Upper lobe of left lung (tissue), 6 donors: ENCODE results near the gene ABCC4. TPM values are rescaled to one million over a fixed set of nuclear protein-coding genes. Genes with fewer than 3 reads are reported as not detected.

ENCODE experiments used
- ATAC-seq, 2 donors: fragments of 200-7000 bp; cut with Tn5 transposase; one replicate each; pipeline ENCODE4 v1.9.1; 2022; ENCODE audit warnings: mild to moderate bottlenecking in 2 of 2, moderate library complexity in 2 of 2; ENCODE audit not compliant: low FRiP score in 2 of 2
- DNase-seq, 2 donors: peaks; one replicate each; pipeline ENCODE4 v3.0.0-alpha.2; 2019 to 2020
- H3K27ac ChIP-seq, 4 donors: fragments of 200-600 bp; sonication (generic); one replicate each; pipeline ENCODE4 v1.5.1; 2016 to 2019
- H3K27me3 ChIP-seq, 4 donors: fragments of 200-600 bp; sonication (generic); one replicate each; pipeline ENCODE4 v1.5.1; 2017 to 2019
- H3K36me3 ChIP-seq, 4 donors: fragments of 200-600 bp; sonication (generic); one replicate each; pipeline ENCODE4 v1.5.1; 2016 to 2019
- H3K4me1 ChIP-seq, 4 donors: fragments of 200-600 bp; sonication (generic); one replicate each; pipeline ENCODE4 v1.5.1; 2018 to 2019
- H3K4me3 ChIP-seq, 4 donors: fragments of 200-600 bp; sonication (generic); one replicate each; pipeline ENCODE4 v1.5.1; 2017 to 2019; ENCODE audit warnings: mild to moderate bottlenecking in 2 of 4, moderate library complexity in 1 of 4
- H3K9me3 ChIP-seq, 4 donors: fragments of 200-600 bp; sonication (generic); one replicate each; pipeline ENCODE4 v1.5.1; 2018 to 2019
- EP300 ChIP-seq, 4 donors: sonication (generic); formaldehyde crosslinking; IDR thresholded peaks; one replicate each; pipeline ENCODE4 v1.5.1; 2017; ENCODE audit warnings: antibody characterized with exemption in 4 of 4, control low read depth in 2 of 4
- POLR2A ChIP-seq, 4 donors: fragments of 450-650 bp; IDR thresholded peaks; one replicate each; pipeline ENCODE4 v1.5.1; 2016 to 2017; ENCODE audit warnings: antibody characterized with exemption in 4 of 4, mild to moderate bottlenecking in 2 of 4
- POLR2AphosphoS5 ChIP-seq, 2 donors: sonication (generic); formaldehyde crosslinking; IDR thresholded peaks; one replicate each; pipeline ENCODE4 v1.5.1; 2017; ENCODE audit warnings: antibody characterized with exemption in 2 of 2
- WGBS, 2 donors: methylation state at CpG; one replicate each; pipeline ENCODE4 v1.1.5; 2017 to 2018; 5-methylcytosine and 5-hydroxymethylcytosine counted together
- total RNA-seq, 6 donors: library from RNA; depleted of rRNA in 4 of 6; stranded (reverse); fragments of >200 nt in 4 of 6; gene quantifications; one replicate each; pipeline versions ENCODE4 v1.1.0 to v1.2.1, GENCODE V29; 2016 to 2021
- TF ChIP-seq, protein P1 (sequence below), 6 experiments: fragments of 450-650 bp in 4 of 6; fragments of 200-600 bp in 2 of 6; sonication (generic) in 2 of 6; IDR thresholded peaks; one replicate each; pipeline ENCODE4 v1.5.1; 2016 to 2019; ENCODE audit warnings: antibody characterized with exemption in 6 of 6
- donor health status: DM: no; HTN: no; CAD: no; lungs with moderate emphysema.
- donor health status: DM: no; HTN: yes; CAD: no; lungs with severe emphysema.

ABCC4 gene
- total RNA-seq, 6 donors from 2014 or later, result 17.0 to 78.6 (median 31.9) TPM

DNA sequence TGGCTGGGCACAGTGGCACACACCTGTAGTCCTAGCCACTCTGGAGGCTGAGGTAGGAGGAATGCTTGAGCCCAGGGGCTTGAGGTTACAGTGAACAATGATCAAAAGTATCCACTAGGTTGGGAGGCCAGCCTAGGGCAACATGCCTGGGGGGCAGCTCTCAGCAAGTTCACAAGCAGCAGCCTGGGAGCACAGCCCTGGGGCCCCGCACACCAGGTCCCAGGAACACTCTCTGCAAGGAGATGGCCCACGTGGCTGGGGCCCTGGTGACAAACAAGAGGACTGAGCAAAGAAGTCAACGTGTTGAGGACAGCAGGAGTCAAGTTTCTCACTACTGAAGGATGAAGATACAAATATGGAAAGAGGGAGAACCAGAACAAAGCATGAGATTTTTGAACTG, 39.3 kb downstream of the ABCC4 start:
- H3K4me3 ChIP-seq, result no peak overlapping the region
- peaks cover 0 to 5% (median 2%) of the 10 kb centered on the region in 4 donors for H3K36me3 ChIP-seq
- no peaks in the 10 kb centered on the region for H3K9me3 ChIP-seq
- ATAC-seq (peak in 1 of 2 donors; percentile 28), DNase-seq (no peak)
- H3K4me1 ChIP-seq, result no peaks in the 10 kb centered on the region
- WGBS, 2 donors, result 80 to 90% methylated on average over 3 of the region's 3 CpGs
- H3K27me3 ChIP-seq, result no peaks in the 10 kb centered on the region
- H3K27ac ChIP-seq, result no peak overlapping the region
- TF ChIP-seq POLR2A (IDR thresholded peaks at IDR 0.05) (no peak), EP300 (IDR thresholded peaks at IDR 0.05) (no peak), POLR2AphosphoS5 (IDR thresholded peaks at IDR 0.05) (no peak)
- TF ChIP-seq, protein P1, sequence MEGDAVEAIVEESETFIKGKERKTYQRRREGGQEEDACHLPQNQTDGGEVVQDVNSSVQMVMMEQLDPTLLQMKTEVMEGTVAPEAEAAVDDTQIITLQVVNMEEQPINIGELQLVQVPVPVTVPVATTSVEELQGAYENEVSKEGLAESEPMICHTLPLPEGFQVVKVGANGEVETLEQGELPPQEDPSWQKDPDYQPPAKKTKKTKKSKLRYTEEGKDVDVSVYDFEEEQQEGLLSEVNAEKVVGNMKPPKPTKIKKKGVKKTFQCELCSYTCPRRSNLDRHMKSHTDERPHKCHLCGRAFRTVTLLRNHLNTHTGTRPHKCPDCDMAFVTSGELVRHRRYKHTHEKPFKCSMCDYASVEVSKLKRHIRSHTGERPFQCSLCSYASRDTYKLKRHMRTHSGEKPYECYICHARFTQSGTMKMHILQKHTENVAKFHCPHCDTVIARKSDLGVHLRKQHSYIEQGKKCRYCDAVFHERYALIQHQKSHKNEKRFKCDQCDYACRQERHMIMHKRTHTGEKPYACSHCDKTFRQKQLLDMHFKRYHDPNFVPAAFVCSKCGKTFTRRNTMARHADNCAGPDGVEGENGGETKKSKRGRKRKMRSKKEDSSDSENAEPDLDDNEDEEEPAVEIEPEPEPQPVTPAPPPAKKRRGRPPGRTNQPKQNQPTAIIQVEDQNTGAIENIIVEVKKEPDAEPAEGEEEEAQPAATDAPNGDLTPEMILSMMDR (IDR thresholded peaks at IDR 0.05), result no peak

DNA sequence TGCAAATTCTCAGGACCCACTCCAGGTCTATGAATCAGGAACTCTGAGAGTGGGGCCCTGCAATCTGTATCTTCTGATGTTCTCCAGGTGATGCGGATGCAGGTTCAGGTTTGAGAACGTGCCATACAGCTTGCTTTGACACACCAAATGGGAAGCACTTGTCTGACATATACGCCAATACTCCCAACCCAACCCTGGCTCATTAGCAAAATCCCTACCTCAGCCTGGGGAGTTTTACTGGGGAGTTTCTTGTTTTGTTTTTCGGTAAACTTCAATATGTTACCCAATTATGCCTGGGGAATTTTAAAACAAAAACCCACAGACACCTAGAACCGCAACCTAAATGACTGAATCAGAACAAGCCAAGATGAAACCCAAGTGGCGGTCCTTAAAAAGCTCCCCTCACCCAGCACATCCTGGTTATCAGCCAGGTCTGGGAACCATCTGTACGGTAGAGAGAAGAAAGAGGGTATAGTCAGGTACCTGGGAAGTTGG, 41.2 kb downstream of the ABCC4 start:
- no peak for TF ChIP-seq EP300 (IDR thresholded peaks at IDR 0.05)
- TF ChIP-seq, protein P1 (IDR thresholded peaks at IDR 0.05), result no peak
- TF ChIP-seq POLR2AphosphoS5 (IDR thresholded peaks at IDR 0.05), result no peak
- no peak for TF ChIP-seq POLR2A (IDR thresholded peaks at IDR 0.05)
- H3K4me3 ChIP-seq, result no peak overlapping the region
- no peaks in the 10 kb centered on the region for H3K9me3 ChIP-seq
- no peaks in the 10 kb centered on the region for H3K4me1 ChIP-seq
- WGBS, 2 donors, result 84 to 94% methylated on average over 7 of the region's 7 CpGs
- no peaks in the 10 kb centered on the region for H3K36me3 ChIP-seq
- DNase-seq, result no peak
- H3K27me3 ChIP-seq, result no peaks in the 10 kb centered on the region
- no peak for ATAC-seq
- H3K27ac ChIP-seq, result no peak overlapping the region

DNA sequence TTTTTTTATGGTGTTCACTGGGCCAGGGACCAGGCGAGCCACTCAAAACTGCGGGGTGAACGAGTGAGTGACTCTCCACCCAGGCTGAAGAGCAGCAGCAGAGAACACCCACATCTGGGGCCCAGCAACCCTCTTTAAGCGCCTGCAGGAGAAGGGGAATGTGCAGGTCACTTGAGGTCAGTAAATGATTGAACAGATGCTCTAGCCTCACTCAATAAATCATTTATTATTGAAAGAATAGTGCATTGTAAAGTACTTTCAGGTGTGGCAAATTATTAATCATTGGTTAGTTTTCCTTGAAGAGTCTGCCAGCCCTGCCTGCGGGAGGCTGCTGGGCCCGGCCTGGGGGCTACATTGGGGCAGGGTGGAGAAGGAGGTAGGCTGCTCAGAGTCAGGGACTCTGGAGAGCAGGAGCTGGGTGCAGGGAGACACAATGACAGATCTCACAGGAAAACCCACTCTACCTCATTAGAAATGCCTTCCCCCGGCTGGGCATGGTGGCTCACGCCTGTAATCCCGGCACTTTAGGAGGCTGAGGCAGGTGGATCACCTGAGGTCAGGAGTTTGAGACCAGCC, 42.5 kb downstream of the ABCC4 start:
- TF ChIP-seq, protein P1 (IDR thresholded peaks at IDR 0.05), result no peak
- Histone ChIP-seq H3K36me3 (no peaks in the 10 kb centered on the region), H3K4me3 (no peak overlapping the region), H3K9me3 (no peaks in the 10 kb centered on the region), H3K27ac (no peak overlapping the region), H3K4me1 (no peaks in the 10 kb centered on the region), H3K27me3 (no peaks in the 10 kb centered on the region)
- WGBS, 2 donors, result 88% methylated on average over 9 of the region's 9 CpGs
- ATAC-seq (no peak), DNase-seq (no peak)

DNA sequence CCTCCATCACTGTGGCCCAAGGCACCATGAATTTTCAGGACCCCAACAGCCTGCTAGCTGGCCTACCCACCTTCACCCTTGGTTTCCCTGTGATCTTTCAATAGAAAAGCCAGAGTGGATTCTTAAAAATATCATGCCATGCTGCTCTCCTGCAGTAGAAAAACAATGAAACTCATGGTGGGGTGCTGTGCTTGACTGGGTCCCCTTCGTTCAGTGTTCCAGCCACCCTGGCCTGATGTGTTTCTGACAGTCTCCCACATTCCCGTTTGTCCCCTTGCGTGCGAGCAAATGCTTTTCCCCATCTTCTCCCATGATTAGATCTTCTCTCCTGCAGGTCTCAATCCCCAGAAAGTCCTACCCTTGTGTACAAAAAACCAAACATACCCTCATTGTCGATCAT, 43.2 kb downstream of the ABCC4 start:
- WGBS, 2 donors, result 95% methylated on average over 4 to 5 of the region's 5 CpGs
- DNase-seq (no peak), ATAC-seq (no peak)
- Histone ChIP-seq H3K27me3 (no peaks in the 10 kb centered on the region), H3K9me3 (no peaks in the 10 kb centered on the region), H3K36me3 (no peaks in the 10 kb centered on the region), H3K4me3 (no peak overlapping the region), H3K4me1 (no peaks in the 10 kb centered on the region), H3K27ac (no peak overlapping the region)
- no peak for TF ChIP-seq EP300 (IDR thresholded peaks at IDR 0.05)
- no peak for TF ChIP-seq POLR2A (IDR thresholded peaks at IDR 0.05)
- TF ChIP-seq, protein P1 (IDR thresholded peaks at IDR 0.05), result no peak
- no peak for TF ChIP-seq POLR2AphosphoS5 (IDR thresholded peaks at IDR 0.05)

DNA sequence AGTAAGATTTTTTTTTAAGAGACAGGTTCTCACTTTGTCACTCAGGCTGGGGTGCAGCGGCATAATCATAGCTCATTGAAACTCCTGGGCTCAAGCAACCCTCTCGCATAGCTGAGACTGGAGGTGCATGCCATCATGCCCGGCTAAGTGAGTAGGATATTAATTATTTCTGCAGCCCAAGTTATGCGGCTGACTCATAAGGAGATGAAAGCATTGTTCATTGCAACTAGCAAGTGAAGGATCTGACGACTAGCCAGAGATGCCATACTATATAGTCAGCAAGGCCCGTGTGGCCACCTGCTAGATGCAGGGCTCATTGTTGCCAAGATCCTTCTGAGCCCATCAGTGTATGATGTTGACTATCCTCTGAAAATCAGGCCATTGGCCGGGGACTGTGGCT, 45.2 kb downstream of the ABCC4 start:
- Histone ChIP-seq H3K36me3 (no peaks in the 10 kb centered on the region), H3K9me3 (no peaks in the 10 kb centered on the region), H3K27ac (no peak overlapping the region), H3K27me3 (no peaks in the 10 kb centered on the region), H3K4me3 (no peak overlapping the region), H3K4me1 (no peaks in the 10 kb centered on the region)
- WGBS, 2 donors, result 87 to 91% methylated on average over 7 of the region's 7 CpGs
- peak in 1 of 2 donors; percentile 37 for ATAC-seq
- no peak for DNase-seq
- TF ChIP-seq POLR2AphosphoS5 (IDR thresholded peaks at IDR 0.05), result no peak
- TF ChIP-seq POLR2A (IDR thresholded peaks at IDR 0.05), result no peak
- TF ChIP-seq, protein P1 (IDR thresholded peaks at IDR 0.05), result no peak
- no peak for TF ChIP-seq EP300 (IDR thresholded peaks at IDR 0.05)
